Pancreas (tissue), 10 donors: ENCODE measurements around the gene SH3BP2. TPM values are rescaled to one million over a fixed set of nuclear protein-coding genes. Genes with fewer than 3 reads are reported as not detected.

Experiments used
- ATAC-seq, 4 donors: fragments of 200-7000 bp; cut with Tn5 transposase; one replicate each; pipeline versions ENCODE4 v1.8.0 to v1.9.1; 2020; ENCODE audit warnings: mild to moderate bottlenecking in 4 of 4, moderate library complexity in 4 of 4
- DNase-seq, 6 donors: peaks; one replicate each; pipeline ENCODE4 v3.0.0-alpha.2; 2020
- FAIRE-seq: peaks from 2 replicates; lab custom pipeline; 2012; peaks lifted over from hg19 to GRCh38; lab: Jason Lieb, UNC
- H3K27ac ChIP-seq, 4 donors: fragments of 200-600 bp; sonication (generic); 1 replicate in 3 of 4; 2 replicates in 1 of 4; pipeline versions ENCODE4 v1.5.0 to v1.8.0; 2020
- H3K27me3 ChIP-seq, 4 donors: fragments of 200-600 bp; one replicate each; pipeline ENCODE4 v1.8.0; 2021
- H3K36me3 ChIP-seq, 3 donors: fragments of 200-600 bp; sonication (generic) in 1 of 3; one replicate each; pipeline versions ENCODE4 v1.5.0 to v1.8.0; 2020 to 2021
- H3K4me1 ChIP-seq, 3 donors: fragments of 200-600 bp; one replicate each; pipeline ENCODE4 v1.8.0; 2021
- H3K4me3 ChIP-seq, 4 donors: fragments of 200-600 bp; sonication (generic) in 2 of 4; one replicate each; pipeline versions ENCODE4 v1.5.0 to v1.8.0; 2020 to 2021
- H3K9me3 ChIP-seq, 4 donors: fragments of 200-600 bp; one replicate each; pipeline ENCODE4 v1.8.0; 2021
- CTCF ChIP-seq, 4 donors: fragments of 200-600 bp; sonication (generic) in 3 of 4; IDR thresholded peaks; one replicate each; pipeline versions ENCODE4 v1.5.0 to v1.8.0; 2021; ENCODE audit warnings: antibody characterized with exemption in 4 of 4
- WGBS, 2 donors: extraction: QIAGEN DNeasy Blood & Tissue Kit; methylation state at CpG; one replicate each; pipeline ENCODE4 v1.1.7; 2013; 5-methylcytosine and 5-hydroxymethylcytosine counted together
- intact Hi-C, 3 donors: fragments of 100-400 bp; cut with DNase I; formaldehyde crosslinking; loops; one replicate each; pipeline versions ENCODE4 v1.11.1 to v1.14.2; 2022
- polyA plus RNA-seq, 2 donors: library from polyadenylated mRNA; stranded (reverse); fragments of 200-250 nt; gene quantifications; one replicate each; pipeline ENCODE4 v1.2.3, GENCODE V29; 2013
- total RNA-seq, 6 donors: library from RNA; stranded (reverse); fragmentation: NEBNext Ultra II Directional in 4 of 6; extraction: Animal tissue kit (Norgen Biotek cat#: 25700) in 4 of 6; gene quantifications; one replicate each; pipeline versions ENCODE4 v1.2.1 to v1.2.4, GENCODE V29; 2021 to 2023
- donor health status: healthy with polysubstance abuse.
- donor health status: DM: no; HTN: no; CAD: no; lungs with moderate emphysema.
- donor health status: DM: no; HTN: no; CAD: no.
- donor health status: control.
- donor health status: control.
- donor health status: Bipolar disorder and iron deficiency.
- donor health status: DM: yes; HTN: yes; CAD: no.
- donor health status: DM: no; HTN: no; CAD: no.
- donor health status: DM: no; HTN: no; CAD: no.
- donor health status: DM: yes; HTN: yes; CAD: no.

SH3BP2 gene
- total and polyA plus RNA-seq, 8 donors: 12.3 to 56.5 (median 27.0) TPM

GRCh38 chr4:2886622-2887021, 93.7 kb downstream of the SH3BP2 start:
- H3K27me3 ChIP-seq: no peaks in the 10 kb centered on the region

GRCh38 chr4:2887343-2887742, 94.5 kb downstream of the SH3BP2 start:
- H3K36me3 ChIP-seq: peaks cover 0 to 27% (median 16%) of the 10 kb centered on the region in 3 donors
- H3K4me3 ChIP-seq: no peak overlapping the region
- H3K4me1 ChIP-seq: no peaks in the 10 kb centered on the region
- H3K9me3 ChIP-seq: no peaks in the 10 kb centered on the region
- TF ChIP-seq CTCF (IDR thresholded peaks at IDR 0.05): no peak
- ATAC-seq (no peak), FAIRE-seq (no peak), DNase-seq (no peak)
- whole genome bisulfite sequencing, 2 donors: 81% methylated on average over 3 of the region's 3 CpGs
- H3K27ac ChIP-seq: no peak overlapping the region
- intact Hi-C loops: no loop called here
- no peaks in the 10 kb centered on the region for H3K27me3 ChIP-seq

More at GRCh38 chr4:2886622-2887021, 93.7 kb downstream of the SH3BP2 start:
- intact Hi-C loops: no loop called here
- FAIRE-seq: no peak
- peak in 2 of 4 donors; percentile 61 to 77 for ATAC-seq
- WGBS, 2 donors: 54 to 59% methylated on average over 6 of the region's 6 CpGs
- no peak for DNase-seq
- Histone ChIP-seq H3K4me1 (no peaks in the 10 kb centered on the region), H3K4me3 (no peak overlapping the region), H3K9me3 (no peaks in the 10 kb centered on the region), H3K27ac (no peak overlapping the region), H3K36me3 (peaks cover 0 to 30% (median 17%) of the 10 kb centered on the region in 3 donors)
- no peak for TF ChIP-seq CTCF (IDR thresholded peaks at IDR 0.05)

GRCh38 chr4:2888886-2889285, 96.0 kb downstream of the SH3BP2 start:
- DNase-seq: no peak
- Histone ChIP-seq H3K4me1 (no peaks in the 10 kb centered on the region), H3K36me3 (peaks cover 0 to 19% (median 10%) of the 10 kb centered on the region in 3 donors), H3K27ac (no peak overlapping the region), H3K9me3 (no peaks in the 10 kb centered on the region), H3K27me3 (no peaks in the 10 kb centered on the region), H3K4me3 (no peak overlapping the region)
- intact Hi-C loops: no loop called here
- TF ChIP-seq CTCF (IDR thresholded peaks at IDR 0.05): no peak
- 96 to 97% methylated on average over 3 of the region's 3 CpGs for WGBS, 2 donors
- no peak for ATAC-seq
- no peak for FAIRE-seq

Other genes starting within 250 kb of the SH3BP2 start
- 10 to 100 TPM; 11.4 to 23.1 (median 15.2) TPM for gene TNIP2, start 36.7 kb upstream of the SH3BP2 start, total RNA-seq
- 10 to 100 TPM; 22.6 to 25.4 TPM for gene TNIP2, start 36.7 kb upstream of the SH3BP2 start, polyA plus RNA-seq
- gene ADD1, start 50.8 kb downstream of the SH3BP2 start, total RNA-seq: 100 to 1,000 TPM in 1 of 6 donors, 10 to 100 TPM in 5; 70.9 to 160 (median 86.2) TPM
- gene ADD1, start 50.8 kb downstream of the SH3BP2 start, polyA plus RNA-seq: 100 to 1,000 TPM; 158 to 160 TPM
- 10 to 100 TPM; 15.2 to 31.0 (median 19.1) TPM for gene NOP14, start 170.3 kb downstream of the SH3BP2 start, total RNA-seq
- 10 to 100 TPM; 11.1 to 15.9 TPM for gene NOP14, start 170.3 kb downstream of the SH3BP2 start, polyA plus RNA-seq
- 1 to 10 TPM; 4.6 to 6.3 (median 5.3) TPM for gene GRK4, start 170.5 kb downstream of the SH3BP2 start, total RNA-seq
- 1 to 10 TPM; 7.5 to 9.7 TPM for gene GRK4, start 170.5 kb downstream of the SH3BP2 start, polyA plus RNA-seq